Measurements from ENCODE around the gene CDK7. TPM values are rescaled to one million over a fixed set of nuclear protein-coding genes. Genes with fewer than 3 reads are reported as not detected.
A peak's percentile ranks its signal among the peaks of the same experiment; 100 is the strongest.

CDK7 gene
- polyA plus RNA-seq, 1 of the 3 experiments (the other 2 are of a cell fraction) = 44.2 TPM

DNA sequence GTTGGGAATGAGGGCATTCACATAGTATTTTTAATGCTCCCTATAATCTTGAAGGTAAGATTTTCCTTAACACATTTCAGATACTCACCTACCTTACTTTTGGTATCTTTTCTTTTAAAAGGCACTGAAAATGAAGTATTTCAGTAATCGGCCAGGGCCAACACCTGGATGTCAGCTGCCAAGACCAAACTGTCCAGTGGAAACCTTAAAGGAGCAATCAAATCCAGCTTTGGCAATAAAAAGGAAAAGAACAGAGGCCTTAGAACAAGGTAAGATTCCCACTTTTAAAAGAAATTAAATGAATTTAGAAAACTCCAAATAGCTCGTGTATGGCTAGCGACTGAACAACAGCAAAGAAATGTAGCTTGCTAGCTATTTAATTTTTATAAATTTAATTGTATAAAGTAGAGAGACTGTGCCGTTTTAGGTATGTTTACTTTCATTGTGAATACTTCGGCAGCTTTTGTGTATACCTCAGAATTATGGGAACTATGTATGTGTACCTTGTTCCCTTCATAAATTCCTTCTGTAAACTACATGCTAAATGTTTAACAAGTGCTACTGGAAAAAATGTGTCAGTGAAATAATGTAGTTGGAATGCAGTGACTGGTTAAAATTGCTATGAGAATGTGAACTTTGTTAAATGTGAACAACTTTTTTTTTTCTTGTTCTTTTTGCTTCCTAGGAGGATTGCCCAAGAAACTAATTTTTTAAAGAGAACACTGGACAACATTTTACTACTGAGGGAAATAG, 41.9 kb downstream of the CDK7 start:
- Histone ChIP-seq H3K4me1 (ENCODE audit: control insufficient read depth in 1 of 2, insufficient read depth in 2 of 2, low read depth in 1 of 2, low read length in 1 of 2) (no peaks in the 10 kb centered on the region; a peak in 1 of 4 replicates), H4K20me1 (ENCODE audit: insufficient read depth) (no peaks in the 10 kb centered on the region), H3K27me3 (ENCODE audit: insufficient read depth) (no peaks in the 10 kb centered on the region), H3F3A (replicated peaks; ENCODE audit: insufficient read depth) (no peaks in the 10 kb centered on the region), H3K27ac (ENCODE audit: low read depth in 2 of 2, low read length in 1 of 2) (peak overlapping the region in 1 of 2 experiments; percentile 28; a peak in 2 of 4 replicates), H3K4me3 (ENCODE audit: low read depth in 2 of 2, low read length in 1 of 2) (no peak overlapping the region), H3K9me2 (no peaks in the 10 kb centered on the region), H3K79me2 (ENCODE audit: insufficient read depth) (peaks cover 14% of the 10 kb centered on the region; the same call in 1 of the 2 replicates), H2AFZ (ENCODE audit: low read depth) (no peak overlapping the region), H3K36me3 (replicated peaks in 1 of 2; ENCODE audit: control insufficient read depth in 1 of 2, insufficient read depth in 2 of 2, low read length in 1 of 2) (peaks cover 38 to 72% of the 10 kb centered on the region in 2 experiments), H3K9me3 (no peaks in the 10 kb centered on the region), H3K9ac (no peak overlapping the region), H3K4me2 (no peak overlapping the region)
- 71% methylated on average over 5 of the region's 5 CpGs for WGBS (ENCODE audit: low lambda C conversion rate)
- POLR2A ChIA-PET = no interaction called here
- peak; percentile 25; the same call in 1 of the 2 replicates for TF ChIP-seq FOSL2 (IDR thresholded peaks at IDR 0.05; ENCODE audit: borderline replicate concordance, low read depth)
- no peak for TF ChIP-seq EP300 (IDR thresholded peaks at IDR 0.05; ENCODE audit: borderline replicate concordance in 1 of 2, low read depth in 1 of 2, low read length in 1 of 2)
- TF ChIP-seq, protein P1, sequence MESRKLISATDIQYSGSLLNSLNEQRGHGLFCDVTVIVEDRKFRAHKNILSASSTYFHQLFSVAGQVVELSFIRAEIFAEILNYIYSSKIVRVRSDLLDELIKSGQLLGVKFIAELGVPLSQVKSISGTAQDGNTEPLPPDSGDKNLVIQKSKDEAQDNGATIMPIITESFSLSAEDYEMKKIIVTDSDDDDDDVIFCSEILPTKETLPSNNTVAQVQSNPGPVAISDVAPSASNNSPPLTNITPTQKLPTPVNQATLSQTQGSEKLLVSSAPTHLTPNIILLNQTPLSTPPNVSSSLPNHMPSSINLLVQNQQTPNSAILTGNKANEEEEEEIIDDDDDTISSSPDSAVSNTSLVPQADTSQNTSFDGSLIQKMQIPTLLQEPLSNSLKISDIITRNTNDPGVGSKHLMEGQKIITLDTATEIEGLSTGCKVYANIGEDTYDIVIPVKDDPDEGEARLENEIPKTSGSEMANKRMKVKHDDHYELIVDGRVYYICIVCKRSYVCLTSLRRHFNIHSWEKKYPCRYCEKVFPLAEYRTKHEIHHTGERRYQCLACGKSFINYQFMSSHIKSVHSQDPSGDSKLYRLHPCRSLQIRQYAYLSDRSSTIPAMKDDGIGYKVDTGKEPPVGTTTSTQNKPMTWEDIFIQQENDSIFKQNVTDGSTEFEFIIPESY (IDR thresholded peaks at IDR 0.05; ENCODE audit: borderline replicate concordance, low read depth) = no peak
- 0 out of 2 replicates have a peak, but pooled peaks have one; percentile 13 for TF ChIP-seq RXRA (IDR thresholded peaks at IDR 0.05; ENCODE audit: borderline replicate concordance, low read depth)
- no peak for TF ChIP-seq ELF1 (IDR thresholded peaks at IDR 0.05)
- TF ChIP-seq, protein P2, sequence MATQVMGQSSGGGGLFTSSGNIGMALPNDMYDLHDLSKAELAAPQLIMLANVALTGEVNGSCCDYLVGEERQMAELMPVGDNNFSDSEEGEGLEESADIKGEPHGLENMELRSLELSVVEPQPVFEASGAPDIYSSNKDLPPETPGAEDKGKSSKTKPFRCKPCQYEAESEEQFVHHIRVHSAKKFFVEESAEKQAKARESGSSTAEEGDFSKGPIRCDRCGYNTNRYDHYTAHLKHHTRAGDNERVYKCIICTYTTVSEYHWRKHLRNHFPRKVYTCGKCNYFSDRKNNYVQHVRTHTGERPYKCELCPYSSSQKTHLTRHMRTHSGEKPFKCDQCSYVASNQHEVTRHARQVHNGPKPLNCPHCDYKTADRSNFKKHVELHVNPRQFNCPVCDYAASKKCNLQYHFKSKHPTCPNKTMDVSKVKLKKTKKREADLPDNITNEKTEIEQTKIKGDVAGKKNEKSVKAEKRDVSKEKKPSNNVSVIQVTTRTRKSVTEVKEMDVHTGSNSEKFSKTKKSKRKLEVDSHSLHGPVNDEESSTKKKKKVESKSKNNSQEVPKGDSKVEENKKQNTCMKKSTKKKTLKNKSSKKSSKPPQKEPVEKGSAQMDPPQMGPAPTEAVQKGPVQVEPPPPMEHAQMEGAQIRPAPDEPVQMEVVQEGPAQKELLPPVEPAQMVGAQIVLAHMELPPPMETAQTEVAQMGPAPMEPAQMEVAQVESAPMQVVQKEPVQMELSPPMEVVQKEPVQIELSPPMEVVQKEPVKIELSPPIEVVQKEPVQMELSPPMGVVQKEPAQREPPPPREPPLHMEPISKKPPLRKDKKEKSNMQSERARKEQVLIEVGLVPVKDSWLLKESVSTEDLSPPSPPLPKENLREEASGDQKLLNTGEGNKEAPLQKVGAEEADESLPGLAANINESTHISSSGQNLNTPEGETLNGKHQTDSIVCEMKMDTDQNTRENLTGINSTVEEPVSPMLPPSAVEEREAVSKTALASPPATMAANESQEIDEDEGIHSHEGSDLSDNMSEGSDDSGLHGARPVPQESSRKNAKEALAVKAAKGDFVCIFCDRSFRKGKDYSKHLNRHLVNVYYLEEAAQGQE (IDR thresholded peaks at IDR 0.05; ENCODE audit: low read depth, low read length) = no peak
- no peak for DNase-seq
- CTCF ChIA-PET = interaction anchor here (0.7 kb wide), 1 partner anchor 183 kb away, joined by 3 read pairs; no protein-coding TSS in a partner anchor

DNA sequence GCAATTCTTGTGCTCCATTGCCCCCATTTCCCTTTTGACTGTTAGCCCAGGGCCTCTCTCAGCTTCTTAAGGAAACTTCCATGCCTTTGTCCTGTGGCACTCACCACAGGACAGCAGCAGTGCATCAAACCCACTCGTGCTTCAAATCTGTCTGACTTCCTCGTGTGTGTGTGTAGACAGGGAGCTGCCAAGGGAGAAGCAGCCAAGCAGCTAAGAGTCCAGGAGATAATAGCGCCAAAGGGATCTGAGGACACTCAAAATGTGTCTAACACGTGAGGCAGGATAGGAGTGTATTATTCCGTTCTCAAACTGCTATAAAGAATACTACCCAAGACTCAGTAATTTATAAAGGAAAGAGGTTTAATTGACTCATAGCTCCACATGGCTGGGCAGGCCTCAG, 44.8 kb downstream of the CDK7 start:
- Histone ChIP-seq H3K4me3 (ENCODE audit: low read depth in 2 of 2, low read length in 1 of 2) (no peak overlapping the region), H3F3A (replicated peaks; ENCODE audit: insufficient read depth) (peaks cover 4% of the 10 kb centered on the region), H3K4me2 (no peak overlapping the region), H3K79me2 (ENCODE audit: insufficient read depth) (peaks cover 6% of the 10 kb centered on the region; the same call in 1 of the 2 replicates), H2AFZ (ENCODE audit: low read depth) (no peak overlapping the region), H3K9ac (no peak overlapping the region), H3K36me3 (replicated peaks in 1 of 2; ENCODE audit: control insufficient read depth in 1 of 2, insufficient read depth in 2 of 2, low read length in 1 of 2) (peaks cover 22 to 59% of the 10 kb centered on the region in 2 experiments), H3K4me1 (ENCODE audit: control insufficient read depth in 1 of 2, insufficient read depth in 2 of 2, low read depth in 1 of 2, low read length in 1 of 2) (no peaks in the 10 kb centered on the region), H4K20me1 (ENCODE audit: insufficient read depth) (no peaks in the 10 kb centered on the region), H3K27ac (ENCODE audit: low read depth in 2 of 2, low read length in 1 of 2) (no peak overlapping the region), H3K27me3 (ENCODE audit: insufficient read depth) (no peaks in the 10 kb centered on the region), H3K9me3 (no peaks in the 10 kb centered on the region), H3K9me2 (no peaks in the 10 kb centered on the region)
- DNase-seq = no peak
- WGBS (ENCODE audit: low lambda C conversion rate) = 95% methylated on average over 5 of the region's 5 CpGs
- POLR2A ChIA-PET = no interaction called here
- CTCF ChIA-PET = interaction anchor here (1.4 to 2.0 kb wide), 2 partner anchors 9 to 186 kb away, joined by 3 to 4 read pairs; no protein-coding TSS in a partner anchor
- TF ChIP-seq FOXM1 (IDR thresholded peaks at IDR 0.05; ENCODE audit: low read depth) (no peak), TCF12 (IDR thresholded peaks at IDR 0.05) (no peak), CHD2 (IDR thresholded peaks at IDR 0.05; ENCODE audit: low read length, partially characterized antibody) (no peak), YY1 (IDR thresholded peaks at IDR 0.05; ENCODE audit: low read depth) (no peak), RAD21 (IDR thresholded peaks at IDR 0.05; ENCODE audit: low read length) (no peak), GATA2 (CRISPR knock-in tag; IDR thresholded peaks at IDR 0.05) (no peak), JUND (IDR thresholded peaks at IDR 0.05) (no peak)
- TF ChIP-seq, protein P3, sequence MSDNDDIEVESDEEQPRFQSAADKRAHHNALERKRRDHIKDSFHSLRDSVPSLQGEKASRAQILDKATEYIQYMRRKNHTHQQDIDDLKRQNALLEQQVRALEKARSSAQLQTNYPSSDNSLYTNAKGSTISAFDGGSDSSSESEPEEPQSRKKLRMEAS (IDR thresholded peaks at IDR 0.05; ENCODE audit: low read depth) = no peak
- TF ChIP-seq, protein P2 (IDR thresholded peaks at IDR 0.05; ENCODE audit: low read depth, low read length) = no peak
- TF ChIP-seq, protein P4, sequence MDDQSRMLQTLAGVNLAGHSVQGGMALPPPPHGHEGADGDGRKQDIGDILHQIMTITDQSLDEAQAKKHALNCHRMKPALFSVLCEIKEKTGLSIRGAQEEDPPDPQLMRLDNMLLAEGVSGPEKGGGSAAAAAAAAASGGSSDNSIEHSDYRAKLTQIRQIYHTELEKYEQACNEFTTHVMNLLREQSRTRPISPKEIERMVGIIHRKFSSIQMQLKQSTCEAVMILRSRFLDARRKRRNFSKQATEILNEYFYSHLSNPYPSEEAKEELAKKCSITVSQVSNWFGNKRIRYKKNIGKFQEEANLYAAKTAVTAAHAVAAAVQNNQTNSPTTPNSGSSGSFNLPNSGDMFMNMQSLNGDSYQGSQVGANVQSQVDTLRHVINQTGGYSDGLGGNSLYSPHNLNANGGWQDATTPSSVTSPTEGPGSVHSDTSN (IDR thresholded peaks at IDR 0.05) = no peak

All from SK-N-SH (cell line).